Astrocyte (in vitro differentiated cells and primary cell): ENCODE measurements around the gene CDH11. TPM values are rescaled to one million over a fixed set of nuclear protein-coding genes. Genes with fewer than 3 reads are reported as not detected.

ENCODE experiments used
- DNase-seq: peaks from one replicate; pipeline ENCODE4 v3.0.0-alpha.2; 2010; ENCODE audit warnings: low read depth
- FAIRE-seq: peaks from 2 replicates; lab custom pipeline; 2011; peaks lifted over from hg19 to GRCh38; lab: Jason Lieb, UNC
- H2AFZ ChIP-seq: 2 replicates; pipeline ENCODE4 v1.6.0; 2012; ENCODE audit warnings: low read depth, low read length, inconsistent platforms
- H3K27ac ChIP-seq: 2 replicates; pipeline ENCODE4 v1.5.1; 2011; ENCODE audit warnings: low read depth, low read length, inconsistent platforms
- H3K27me3 ChIP-seq: 2 replicates; pipeline ENCODE4 v1.6.0; 2011; ENCODE audit warnings: low read length, inconsistent platforms; ENCODE audit not compliant: insufficient read depth
- H3K36me3 ChIP-seq: 2 replicates; pipeline ENCODE4 v1.5.1; 2011; ENCODE audit warnings: low read length, inconsistent platforms; ENCODE audit not compliant: insufficient read depth
- H3K4me1 ChIP-seq: 2 replicates; pipeline ENCODE4 v1.5.1; 2011; ENCODE audit warnings: low read length, inconsistent platforms; ENCODE audit not compliant: insufficient read depth
- H3K4me2 ChIP-seq: 2 replicates; pipeline ENCODE4 v1.6.0; 2012; ENCODE audit warnings: low read length, inconsistent platforms
- H3K4me3 ChIP-seq: 2 replicates; pipeline ENCODE4 v1.5.1; 2011; ENCODE audit warnings: low read depth, mild to moderate bottlenecking, low read length, inconsistent platforms; ENCODE audit not compliant: insufficient read depth
- H3K79me2 ChIP-seq: 2 replicates; pipeline ENCODE4 v1.6.0; 2012; ENCODE audit warnings: mild to moderate bottlenecking, low read length, inconsistent platforms; ENCODE audit not compliant: insufficient read depth
- H3K9ac ChIP-seq: 2 replicates; pipeline ENCODE4 v1.6.0; 2012; ENCODE audit warnings: mild to moderate bottlenecking, low read length, inconsistent platforms
- H3K9me3 ChIP-seq: 2 replicates; pipeline ENCODE4 v1.5.1; 2012; ENCODE audit warnings: low read depth, mild to moderate bottlenecking, low read length, inconsistent platforms; ENCODE audit not compliant: insufficient read depth
- H4K20me1 ChIP-seq: 2 replicates; pipeline ENCODE4 v1.6.0; 2012; ENCODE audit warnings: low read length, inconsistent platforms; ENCODE audit not compliant: insufficient read depth
- H3K27ac Mint-ChIP-seq: one replicate; pipeline ENCODE4 v1.8.0; 2021; ENCODE audit warnings: mild to moderate bottlenecking, mixed read lengths; ENCODE audit not compliant: unreplicated experiment
- H3K27me3 Mint-ChIP-seq: one replicate; pipeline ENCODE4 v1.8.0; 2021; ENCODE audit warnings: low read depth, mixed read lengths; ENCODE audit not compliant: unreplicated experiment
- H3K36me3 Mint-ChIP-seq: one replicate; pipeline ENCODE4 v1.8.0; 2021; ENCODE audit warnings: low read depth, mixed read lengths; ENCODE audit not compliant: unreplicated experiment
- H3K4me1 Mint-ChIP-seq: one replicate; pipeline ENCODE4 v1.8.0; 2021; ENCODE audit warnings: low read depth, mixed read lengths; ENCODE audit not compliant: unreplicated experiment
- H3K4me3 Mint-ChIP-seq: one replicate; pipeline ENCODE4 v1.8.0; 2021; ENCODE audit warnings: mild to moderate bottlenecking, moderate library complexity, mixed read lengths; ENCODE audit not compliant: unreplicated experiment
- H3K9me3 Mint-ChIP-seq: one replicate; pipeline ENCODE4 v1.8.0; 2021; ENCODE audit warnings: mild to moderate bottlenecking, mixed read lengths; ENCODE audit not compliant: unreplicated experiment
- EZH2 ChIP-seq: IDR thresholded peaks from 2 replicates; pipeline ENCODE4 v1.6.1; 2012; ENCODE audit warnings: mild to moderate bottlenecking, low read length, inconsistent platforms; ENCODE audit not compliant: insufficient read depth
- total RNA-seq: library from RNA; stranded (reverse); gene quantifications from 2 replicates; pipeline ENCODE4 v1.2.1, GENCODE V29; 2021
- TF ChIP-seq, protein P1 (sequence below): IDR thresholded peaks from 2 replicates; pipeline ENCODE4 v1.5.1; 2011; ENCODE audit warnings: low read depth, mild to moderate bottlenecking, inconsistent platforms, low read length, moderate library complexity; ENCODE audit not compliant: insufficient read depth

The CDH11 gene
- total RNA-seq, 1 donor from 2014 or later: 313 TPM

DNA sequence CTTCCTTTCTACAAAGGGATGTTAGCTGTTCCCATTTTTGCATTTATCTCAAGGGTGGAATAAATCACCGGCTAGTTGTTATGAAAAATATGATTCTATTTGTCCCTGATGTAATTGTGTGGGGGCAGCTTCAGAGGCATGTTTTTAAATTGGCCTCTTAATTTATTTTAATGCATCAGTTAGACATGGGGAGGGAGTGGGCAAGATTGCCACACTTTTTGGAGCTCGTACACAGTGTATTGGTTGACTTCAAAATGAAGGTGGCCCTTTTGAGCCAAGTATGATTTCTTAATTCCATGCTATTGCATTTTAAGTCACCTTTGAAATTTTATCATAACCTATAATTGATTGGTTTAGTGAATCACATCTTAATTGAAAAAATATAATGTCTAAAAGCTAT lies 223.7 kb downstream of the CDH11 start:
- Mint-ChIP-seq H3K9me3 (no peaks in the 10 kb centered on the region), H3K4me1 (peaks cover 7% of the 10 kb centered on the region), H3K4me3 (no peak overlapping the region), H3K36me3 (no peaks in the 10 kb centered on the region), H3K27me3 (peaks cover 3% of the 10 kb centered on the region), H3K27ac (no peak overlapping the region)
- Histone ChIP-seq H3K27ac (no peak overlapping the region), H3K27me3 (no peaks in the 10 kb centered on the region), H4K20me1 (no peaks in the 10 kb centered on the region), H3K4me2 (no peak overlapping the region), H3K4me1 (peaks cover 6% of the 10 kb centered on the region), H3K4me3 (no peak overlapping the region), H2AFZ (no peak overlapping the region), H3K9me3 (no peaks in the 10 kb centered on the region), H3K9ac (no peak overlapping the region), H3K79me2 (no peaks in the 10 kb centered on the region), H3K36me3 (no peaks in the 10 kb centered on the region)
- FAIRE-seq: no peak
- DNase-seq: no peak
- no peak for TF ChIP-seq EZH2
- TF ChIP-seq, protein P1, sequence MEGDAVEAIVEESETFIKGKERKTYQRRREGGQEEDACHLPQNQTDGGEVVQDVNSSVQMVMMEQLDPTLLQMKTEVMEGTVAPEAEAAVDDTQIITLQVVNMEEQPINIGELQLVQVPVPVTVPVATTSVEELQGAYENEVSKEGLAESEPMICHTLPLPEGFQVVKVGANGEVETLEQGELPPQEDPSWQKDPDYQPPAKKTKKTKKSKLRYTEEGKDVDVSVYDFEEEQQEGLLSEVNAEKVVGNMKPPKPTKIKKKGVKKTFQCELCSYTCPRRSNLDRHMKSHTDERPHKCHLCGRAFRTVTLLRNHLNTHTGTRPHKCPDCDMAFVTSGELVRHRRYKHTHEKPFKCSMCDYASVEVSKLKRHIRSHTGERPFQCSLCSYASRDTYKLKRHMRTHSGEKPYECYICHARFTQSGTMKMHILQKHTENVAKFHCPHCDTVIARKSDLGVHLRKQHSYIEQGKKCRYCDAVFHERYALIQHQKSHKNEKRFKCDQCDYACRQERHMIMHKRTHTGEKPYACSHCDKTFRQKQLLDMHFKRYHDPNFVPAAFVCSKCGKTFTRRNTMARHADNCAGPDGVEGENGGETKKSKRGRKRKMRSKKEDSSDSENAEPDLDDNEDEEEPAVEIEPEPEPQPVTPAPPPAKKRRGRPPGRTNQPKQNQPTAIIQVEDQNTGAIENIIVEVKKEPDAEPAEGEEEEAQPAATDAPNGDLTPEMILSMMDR: no peak
